Measurements from ENCODE around the gene CUX1.
"Not testable (repeated sequence)": the region's sequence is repeated elsewhere in the genome, so short reads cannot be mapped to it uniquely, and the experiment has no call there.

The CUX1 gene

DNA sequence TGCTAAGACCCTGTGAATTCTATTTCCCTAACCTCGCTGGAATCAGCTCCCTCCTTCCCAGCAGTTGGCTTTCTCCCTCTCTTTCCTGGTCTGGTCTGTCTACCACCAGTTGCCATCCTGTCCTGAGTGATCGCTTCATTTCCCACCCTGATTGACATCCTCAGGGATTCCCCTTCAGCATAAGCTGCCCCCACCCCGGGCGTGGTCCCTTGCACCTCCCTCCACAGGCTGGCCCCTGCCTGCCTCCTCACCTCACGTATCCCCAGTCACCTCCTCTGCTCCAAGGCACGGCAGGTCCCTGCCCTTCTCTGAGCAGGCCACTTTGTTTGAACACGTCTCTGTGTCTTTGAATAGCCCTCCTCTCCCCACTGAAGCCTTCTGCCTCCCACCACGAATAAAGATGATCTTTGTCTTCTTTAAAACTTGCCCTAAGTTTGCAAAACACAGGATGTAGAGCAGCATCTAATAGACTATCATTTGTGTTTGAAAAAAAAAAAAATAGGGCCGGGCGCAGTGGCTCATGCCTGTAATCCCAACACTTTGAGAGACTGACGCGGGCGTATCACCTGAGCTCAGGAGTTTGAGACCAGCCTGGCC, 233.5 kb downstream of the CUX1 start:
- TF ChIP-seq, protein P1, sequence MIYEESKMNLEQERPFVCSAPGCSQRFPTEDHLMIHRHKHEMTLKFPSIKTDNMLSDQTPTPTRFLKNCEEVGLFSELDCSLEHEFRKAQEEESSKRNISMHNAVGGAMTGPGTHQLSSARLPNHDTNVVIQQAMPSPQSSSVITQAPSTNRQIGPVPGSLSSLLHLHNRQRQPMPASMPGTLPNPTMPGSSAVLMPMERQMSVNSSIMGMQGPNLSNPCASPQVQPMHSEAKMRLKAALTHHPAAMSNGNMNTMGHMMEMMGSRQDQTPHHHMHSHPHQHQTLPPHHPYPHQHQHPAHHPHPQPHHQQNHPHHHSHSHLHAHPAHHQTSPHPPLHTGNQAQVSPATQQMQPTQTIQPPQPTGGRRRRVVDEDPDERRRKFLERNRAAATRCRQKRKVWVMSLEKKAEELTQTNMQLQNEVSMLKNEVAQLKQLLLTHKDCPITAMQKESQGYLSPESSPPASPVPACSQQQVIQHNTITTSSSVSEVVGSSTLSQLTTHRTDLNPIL (CRISPR knock-in tag; IDR thresholded peaks at IDR 0.05; ENCODE audit: low read depth) = no peak
- TF ChIP-seq, protein P2, sequence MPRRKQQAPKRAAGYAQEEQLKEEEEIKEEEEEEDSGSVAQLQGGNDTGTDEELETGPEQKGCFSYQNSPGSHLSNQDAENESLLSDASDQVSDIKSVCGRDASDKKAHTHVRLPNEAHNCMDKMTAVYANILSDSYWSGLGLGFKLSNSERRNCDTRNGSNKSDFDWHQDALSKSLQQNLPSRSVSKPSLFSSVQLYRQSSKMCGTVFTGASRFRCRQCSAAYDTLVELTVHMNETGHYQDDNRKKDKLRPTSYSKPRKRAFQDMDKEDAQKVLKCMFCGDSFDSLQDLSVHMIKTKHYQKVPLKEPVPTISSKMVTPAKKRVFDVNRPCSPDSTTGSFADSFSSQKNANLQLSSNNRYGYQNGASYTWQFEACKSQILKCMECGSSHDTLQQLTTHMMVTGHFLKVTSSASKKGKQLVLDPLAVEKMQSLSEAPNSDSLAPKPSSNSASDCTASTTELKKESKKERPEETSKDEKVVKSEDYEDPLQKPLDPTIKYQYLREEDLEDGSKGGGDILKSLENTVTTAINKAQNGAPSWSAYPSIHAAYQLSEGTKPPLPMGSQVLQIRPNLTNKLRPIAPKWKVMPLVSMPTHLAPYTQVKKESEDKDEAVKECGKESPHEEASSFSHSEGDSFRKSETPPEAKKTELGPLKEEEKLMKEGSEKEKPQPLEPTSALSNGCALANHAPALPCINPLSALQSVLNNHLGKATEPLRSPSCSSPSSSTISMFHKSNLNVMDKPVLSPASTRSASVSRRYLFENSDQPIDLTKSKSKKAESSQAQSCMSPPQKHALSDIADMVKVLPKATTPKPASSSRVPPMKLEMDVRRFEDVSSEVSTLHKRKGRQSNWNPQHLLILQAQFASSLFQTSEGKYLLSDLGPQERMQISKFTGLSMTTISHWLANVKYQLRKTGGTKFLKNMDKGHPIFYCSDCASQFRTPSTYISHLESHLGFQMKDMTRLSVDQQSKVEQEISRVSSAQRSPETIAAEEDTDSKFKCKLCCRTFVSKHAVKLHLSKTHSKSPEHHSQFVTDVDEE (CRISPR knock-in tag; IDR thresholded peaks at IDR 0.05) = no peak
- TF ChIP-seq ZC3H10 (CRISPR knock-in tag; IDR thresholded peaks at IDR 0.05) (no peak), TOX (CRISPR knock-in tag; IDR thresholded peaks at IDR 0.05; ENCODE audit: borderline replicate concordance) (no peak), POU6F1 (CRISPR knock-in tag; IDR thresholded peaks at IDR 0.05; ENCODE audit: borderline replicate concordance, low read depth) (no peak), CSRNP3 (CRISPR knock-in tag; IDR thresholded peaks at IDR 0.05) (no peak), BACH2 (CRISPR knock-in tag; IDR thresholded peaks at IDR 0.05; ENCODE audit: borderline replicate concordance) (no peak), ZFP30 (CRISPR knock-in tag; IDR thresholded peaks at IDR 0.05) (no peak), ZNF565 (CRISPR knock-in tag; conservative IDR thresholded peaks at IDR 0.05; ENCODE audit: low read depth) (no peak), ARNTL (CRISPR knock-in tag; IDR thresholded peaks at IDR 0.05; ENCODE audit: borderline replicate concordance, low read depth) (no peak), ISL1 (CRISPR knock-in tag; IDR thresholded peaks at IDR 0.05) (no peak), GLIS3 (CRISPR knock-in tag; IDR thresholded peaks at IDR 0.05) (no peak), ZNF8 (CRISPR knock-in tag; IDR thresholded peaks at IDR 0.05) (no peak), TCF4 (CRISPR knock-in tag; IDR thresholded peaks at IDR 0.05; ENCODE audit: borderline replicate concordance) (no peak), ESRRG (CRISPR knock-in tag; IDR thresholded peaks at IDR 0.05) (no peak), PATZ1 (CRISPR knock-in tag; IDR thresholded peaks at IDR 0.05; ENCODE audit: borderline replicate concordance) (no peak)
- ATAC-seq = no peak

GRCh38 chr7:102051736-102052135, 234.3 kb downstream of the CUX1 start:
- ATAC-seq = not testable (repeated sequence)

DNA sequence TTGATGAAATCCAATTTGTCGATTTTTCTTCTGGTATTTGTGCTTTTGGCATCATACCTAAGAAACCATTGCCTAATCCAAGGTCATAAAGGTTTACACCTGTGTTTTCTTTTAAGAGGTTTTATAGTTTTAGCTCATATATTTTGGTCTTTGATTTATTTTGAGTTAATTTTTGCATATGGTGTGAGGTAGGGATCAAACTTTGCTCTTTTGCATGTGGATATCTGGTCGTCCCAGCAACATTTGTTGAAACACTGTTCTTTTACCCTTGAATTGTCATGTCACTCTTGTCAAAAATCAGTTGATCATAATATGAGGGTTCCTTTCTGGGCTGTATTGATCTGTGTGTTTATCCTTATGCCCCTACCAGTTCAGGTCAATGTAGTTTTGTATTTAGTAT, 236.7 kb downstream of the CUX1 start:
- ATAC-seq = no peak
- TF ChIP-seq ISL1 (CRISPR knock-in tag; IDR thresholded peaks at IDR 0.05) (no peak), ZFP30 (CRISPR knock-in tag; IDR thresholded peaks at IDR 0.05) (no peak), ZC3H10 (CRISPR knock-in tag; IDR thresholded peaks at IDR 0.05) (no peak), OSR1 (CRISPR knock-in tag; IDR thresholded peaks at IDR 0.05) (no peak), ESRRG (CRISPR knock-in tag; IDR thresholded peaks at IDR 0.05) (no peak), BACH2 (CRISPR knock-in tag; IDR thresholded peaks at IDR 0.05; ENCODE audit: borderline replicate concordance) (no peak), PPARA (CRISPR knock-in tag; IDR thresholded peaks at IDR 0.05; ENCODE audit: borderline replicate concordance) (no peak), ZFP3 (CRISPR knock-in tag; IDR thresholded peaks at IDR 0.05) (no peak), PATZ1 (CRISPR knock-in tag; IDR thresholded peaks at IDR 0.05; ENCODE audit: borderline replicate concordance) (no peak), ZNF8 (CRISPR knock-in tag; IDR thresholded peaks at IDR 0.05) (no peak), ZNF565 (CRISPR knock-in tag; conservative IDR thresholded peaks at IDR 0.05; ENCODE audit: low read depth) (no peak), POU6F1 (CRISPR knock-in tag; IDR thresholded peaks at IDR 0.05; ENCODE audit: borderline replicate concordance, low read depth) (no peak), TCF4 (CRISPR knock-in tag; IDR thresholded peaks at IDR 0.05; ENCODE audit: borderline replicate concordance) (no peak)
- TF ChIP-seq, protein P2 (CRISPR knock-in tag; IDR thresholded peaks at IDR 0.05) = no peak

Measured in SK-N-SH treated with all-trans-retinoic acid at 6 μM for 48 hours (cell line).